Ishikawa (cell line): ENCODE results near the gene TEKT2.

Source experiments
- EP300 ChIP-seq: IDR thresholded peaks from 2 replicates; pipeline ENCODE4 v1.6.1; 2012; ENCODE audit warnings: borderline replicate concordance
- MAX ChIP-seq: IDR thresholded peaks from 2 replicates; pipeline ENCODE4 v1.6.1; 2012
- REST ChIP-seq: IDR thresholded peaks from 2 replicates; pipeline ENCODE4 v1.6.1; 2012; ENCODE audit warnings: low read depth, mild to moderate bottlenecking
- TAF1 ChIP-seq: IDR thresholded peaks from 2 replicates; pipeline ENCODE4 v1.6.1; 2012; ENCODE audit warnings: low read depth, mild to moderate bottlenecking
- USF1 ChIP-seq: IDR thresholded peaks from 2 replicates; pipeline ENCODE4 v1.6.1; 2012

- TF ChIP-seq TAF1 (no peak), MAX (no peak), EP300 (no peak), REST (no peak), USF1 (no peak)
Observed at GRCh38 chr1:36135330-36135667, 51.4 kb downstream of the TEKT2 start.
